NCI-H524 treated with DMSO at 0.1 percent for 48 hours (cell line): ENCODE data around the gene YES1.
"Not testable (repeated sequence)": the region's sequence is repeated elsewhere in the genome, so short reads cannot be mapped to it uniquely, and the experiment has no call there.

Source experiments
- DNase-seq: peaks from one replicate; lab custom pipeline; 2025; lab: John Stamatoyannopoulos, UW

YES1 gene

GRCh38 chr18:784470-785172 lies 27.4 kb downstream of the YES1 start:
- no peak for DNase-seq

DNA sequence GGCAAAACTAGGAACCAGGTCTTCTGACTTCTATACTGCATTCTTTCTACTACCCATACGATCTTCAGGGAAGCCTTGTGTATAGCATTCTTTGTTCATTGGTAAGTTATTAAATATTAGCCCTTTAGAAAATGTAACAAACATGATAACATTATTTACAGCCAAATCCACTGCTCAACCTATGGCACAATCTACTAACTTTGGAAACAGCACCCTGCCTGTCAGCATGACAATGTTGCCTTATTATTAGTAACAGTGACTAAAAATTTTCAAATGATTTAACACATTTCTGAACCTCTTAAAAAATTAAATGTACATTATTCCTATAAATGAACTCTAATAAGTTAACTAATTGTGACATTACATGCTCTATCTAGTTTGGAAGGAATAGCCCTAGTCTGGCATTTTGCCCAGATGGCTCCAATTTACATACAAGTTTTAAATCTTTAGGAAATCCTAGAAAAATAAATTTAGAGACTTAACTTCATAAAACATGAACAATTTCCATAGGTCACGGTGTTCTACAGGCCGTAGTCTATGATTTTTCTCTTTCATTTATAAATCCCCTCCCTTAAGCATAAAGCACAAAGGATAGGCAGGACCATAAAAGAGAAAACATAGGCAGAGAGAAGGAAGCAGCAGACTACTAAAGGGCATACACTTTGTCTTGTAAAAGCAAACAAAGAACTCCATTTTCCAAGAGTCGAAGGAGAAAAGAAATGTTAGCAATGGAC lies 33.7 kb downstream of the YES1 start:
- DNase-seq, result no peak

GRCh38 chr18:777021-777420 lies 35.0 kb downstream of the YES1 start:
- DNase-seq, result no peak

DNA sequence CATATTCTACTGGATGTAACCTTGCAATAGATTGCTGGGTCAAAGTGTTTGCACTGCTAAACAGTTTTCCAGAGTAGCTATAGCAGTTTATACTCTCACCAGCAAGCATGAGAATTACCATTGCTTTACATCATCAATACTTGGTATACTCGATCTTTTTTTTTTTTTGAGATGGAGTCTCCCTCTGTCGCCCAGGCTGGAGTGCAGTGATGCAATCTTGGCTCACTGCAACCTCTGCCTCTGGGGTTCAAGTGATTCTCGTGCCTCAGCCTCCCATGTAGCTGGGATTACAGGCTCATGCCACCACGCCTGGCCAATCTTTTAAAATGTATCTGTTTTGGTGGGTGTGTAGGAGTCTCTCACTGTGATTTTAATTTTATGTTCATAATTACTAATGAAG lies 36.0 kb downstream of the YES1 start:
- not testable (repeated sequence) for DNase-seq

GRCh38 chr18:774811-775210 lies 37.2 kb downstream of the YES1 start:
- DNase-seq, result no peak

DNA sequence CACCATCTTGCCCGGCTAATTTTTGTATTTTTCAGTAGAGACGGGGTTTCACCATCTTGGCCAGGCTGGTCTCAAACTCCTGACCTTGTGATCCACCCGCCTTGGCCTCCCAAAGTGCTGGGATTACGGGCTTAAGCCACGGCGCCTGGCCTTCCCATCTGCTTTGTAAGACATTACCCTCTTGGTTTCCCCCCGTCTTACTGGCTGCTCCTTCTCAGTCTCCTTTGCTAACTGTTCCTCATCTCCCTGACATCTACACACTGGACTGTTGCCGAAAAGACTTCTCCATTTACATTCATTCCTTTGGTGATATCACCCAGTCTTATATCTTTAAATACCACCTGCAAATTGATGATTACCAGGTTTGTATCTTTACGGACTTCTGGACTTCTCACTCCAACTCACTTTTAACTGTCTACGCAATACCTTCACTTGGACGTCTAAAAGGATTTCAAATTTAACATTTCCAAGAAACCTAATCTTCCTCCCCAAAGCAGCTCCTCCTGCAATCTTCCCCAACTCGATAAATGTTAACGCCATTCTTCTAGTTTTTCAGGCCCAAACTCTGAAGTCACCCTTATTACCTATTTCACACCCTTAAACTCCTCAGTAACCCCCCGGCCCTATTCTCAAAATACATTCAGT lies 37.9 kb downstream of the YES1 start:
- DNase-seq, result no peak

DNA sequence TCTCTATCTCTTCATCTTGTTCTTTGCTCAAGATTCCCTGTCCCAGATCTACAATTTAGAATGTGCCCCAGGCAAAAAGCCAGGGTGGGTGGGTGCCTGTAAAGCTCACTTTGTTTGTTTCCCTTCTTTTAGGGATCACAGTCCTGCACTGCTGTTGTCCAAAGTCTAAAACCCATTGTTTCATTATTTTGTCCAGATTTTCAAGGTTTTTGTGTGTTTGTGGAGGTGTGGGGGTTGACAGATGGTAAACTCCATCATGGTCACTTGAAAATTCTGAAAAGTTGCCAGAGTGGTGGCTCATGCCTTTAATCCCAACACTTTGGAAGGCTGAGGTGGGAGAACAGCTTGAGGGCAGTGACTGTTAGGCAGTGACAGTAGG lies 41.5 kb downstream of the YES1 start:
- DNase-seq, result peak; percentile 40

DNA sequence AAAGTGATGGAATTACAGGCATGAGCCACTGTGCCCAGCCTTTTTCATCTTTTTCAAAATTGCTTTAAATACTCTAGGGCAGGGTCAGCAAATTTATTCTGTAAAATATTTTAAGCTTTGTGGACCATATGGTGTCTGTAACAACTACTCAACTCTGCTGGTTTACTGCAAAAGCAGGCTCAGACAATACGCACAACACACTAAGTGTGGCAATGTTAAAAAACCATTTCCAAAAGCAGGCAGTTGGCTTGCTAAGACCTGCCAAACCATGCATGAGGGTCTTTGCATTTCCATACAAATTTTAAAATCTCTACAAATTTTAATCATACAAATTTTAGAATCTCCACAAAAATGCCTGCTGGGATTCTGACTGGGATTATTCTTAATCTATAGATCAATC lies 44.1 kb downstream of the YES1 start:
- no peak for DNase-seq

DNA sequence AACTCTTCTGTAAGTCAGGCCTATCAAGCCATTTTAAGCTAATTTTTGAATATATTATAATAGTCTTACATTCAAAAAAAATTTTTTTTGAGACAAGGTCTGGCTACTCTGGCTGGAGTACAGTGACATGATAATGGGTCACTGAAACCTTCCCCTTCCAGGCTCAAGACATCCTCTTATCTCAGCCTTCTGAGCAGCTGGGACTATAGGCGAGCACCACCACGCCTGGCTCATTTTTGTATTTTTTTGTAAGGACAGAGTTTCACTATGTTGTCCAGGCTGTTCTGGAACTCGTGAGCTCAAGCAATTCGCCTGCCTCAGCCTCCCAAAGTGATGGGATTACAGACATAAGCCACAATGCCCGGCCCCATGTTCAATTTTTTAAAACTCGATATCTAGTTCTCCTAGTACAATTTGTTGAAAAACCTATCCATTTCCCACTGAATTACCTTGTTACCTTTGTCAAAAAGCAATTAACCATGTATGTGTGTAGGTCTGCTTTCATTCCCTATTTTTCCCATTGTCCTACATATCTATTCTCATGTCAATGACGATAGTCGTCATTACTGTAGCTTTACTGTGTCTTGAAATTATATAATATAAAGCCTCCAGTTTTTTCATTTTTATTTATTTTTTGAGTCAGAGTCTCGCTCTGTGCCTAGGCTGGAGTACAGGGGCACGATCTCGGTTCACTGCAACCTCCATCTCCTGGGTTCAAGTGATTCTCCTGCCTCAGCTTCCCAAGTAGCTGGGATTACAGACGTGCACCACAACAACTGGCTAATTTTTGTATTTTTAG lies 44.8 kb downstream of the YES1 start:
- no peak for DNase-seq

- DNase-seq, result no peak
These were observed 45.5 kb downstream of the YES1 start for GRCh38 chr18:766550-766860.

DNA sequence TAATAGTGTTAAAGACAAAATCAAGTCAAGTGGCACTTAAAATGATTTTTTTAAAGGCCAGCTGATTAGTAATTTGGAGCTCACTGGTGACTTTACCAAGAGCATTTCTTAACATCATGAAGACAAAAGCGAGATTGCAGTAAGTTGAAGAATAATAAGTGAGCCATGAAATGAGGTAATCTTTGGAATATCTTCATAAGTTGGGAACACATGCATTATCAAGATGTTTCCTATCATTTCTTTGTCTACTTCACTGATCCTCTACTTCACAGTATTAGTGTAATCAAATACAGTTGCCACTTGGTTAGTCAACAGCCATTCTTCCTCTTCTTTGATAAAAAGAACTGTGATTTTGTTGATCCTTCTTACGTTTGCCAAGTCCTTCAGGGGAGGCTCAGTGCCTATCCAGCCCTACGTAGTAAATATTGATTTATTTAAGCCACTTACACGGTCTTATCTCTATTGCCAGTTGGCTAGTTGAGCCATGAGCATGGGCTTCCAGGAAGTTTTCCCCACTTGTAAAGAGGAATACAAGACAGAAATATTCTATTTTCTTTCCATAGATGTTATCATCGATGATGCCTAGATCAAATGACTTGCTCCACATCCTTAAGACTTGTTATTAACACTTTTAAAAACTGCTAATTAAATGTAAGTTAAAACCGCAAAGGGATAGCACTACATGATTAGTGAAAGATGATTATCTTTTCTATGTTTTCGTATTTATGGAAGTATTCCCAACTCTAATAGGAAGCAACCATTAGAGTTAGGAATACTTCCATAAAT lies 46.1 kb downstream of the YES1 start:
- peak; percentile 80 for DNase-seq

- not testable (repeated sequence) for DNase-seq
These were observed 52.2 kb downstream of the YES1 start for GRCh38 chr18:759864-760263.

GRCh38 chr18:755506-755905 lies 56.5 kb downstream of the YES1 start:
- no peak for DNase-seq

- DNase-seq, result no peak
These were observed 57.4 kb downstream of the YES1 start for GRCh38 chr18:754656-755055.

DNA sequence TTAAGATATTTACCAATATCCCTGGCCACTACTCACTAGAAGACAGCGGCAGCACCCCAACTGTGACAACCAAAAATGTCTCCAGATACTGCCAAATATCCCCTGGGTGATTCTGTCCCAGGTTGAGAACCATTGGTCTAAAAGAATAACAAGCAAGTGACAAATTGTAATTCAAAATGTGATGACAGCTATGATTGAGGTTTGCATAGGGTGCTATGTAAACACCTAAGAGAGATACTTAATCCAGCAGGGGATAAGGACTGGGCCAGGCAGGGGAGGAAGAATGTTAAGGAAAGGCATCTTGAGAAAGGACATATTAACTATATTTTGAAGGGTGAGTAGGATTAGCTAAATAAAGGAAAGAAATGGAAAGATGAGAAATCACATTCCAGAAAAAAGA lies 61.6 kb downstream of the YES1 start:
- no peak for DNase-seq

DNA sequence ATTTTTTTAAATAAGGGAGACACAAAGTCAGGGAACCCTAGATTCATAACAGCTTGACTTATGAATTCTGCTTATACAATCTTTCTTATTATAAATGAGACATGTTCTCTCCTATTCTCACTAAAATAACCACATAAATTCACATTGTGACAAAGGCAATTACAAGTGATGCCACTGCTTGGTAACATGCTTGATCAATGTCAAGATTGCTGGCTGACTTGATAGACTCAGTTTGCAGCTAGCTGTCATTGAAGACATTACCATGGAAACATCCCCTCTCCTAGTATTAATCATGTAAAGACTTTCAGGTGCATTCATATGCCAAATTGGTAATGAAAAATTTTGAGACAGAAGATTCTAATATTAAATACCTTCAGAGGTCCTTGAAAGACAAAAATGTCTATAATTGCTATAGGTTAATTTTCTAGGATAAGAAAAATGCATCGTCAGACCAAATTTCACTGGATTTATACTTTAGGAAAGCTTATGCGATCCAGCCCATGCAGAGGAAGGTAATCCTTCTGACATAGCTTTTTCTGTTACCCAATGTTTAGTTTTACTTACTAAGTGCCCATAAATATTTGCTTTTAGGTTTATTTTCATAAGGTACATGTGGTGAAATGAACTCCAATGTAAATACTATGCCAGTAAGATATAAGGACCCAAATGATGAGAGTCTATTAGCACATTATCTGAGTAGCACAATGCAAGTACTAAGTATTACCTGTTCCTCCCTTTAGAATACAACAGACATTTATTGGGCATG lies 67.0 kb downstream of the YES1 start:
- no peak for DNase-seq

DNA sequence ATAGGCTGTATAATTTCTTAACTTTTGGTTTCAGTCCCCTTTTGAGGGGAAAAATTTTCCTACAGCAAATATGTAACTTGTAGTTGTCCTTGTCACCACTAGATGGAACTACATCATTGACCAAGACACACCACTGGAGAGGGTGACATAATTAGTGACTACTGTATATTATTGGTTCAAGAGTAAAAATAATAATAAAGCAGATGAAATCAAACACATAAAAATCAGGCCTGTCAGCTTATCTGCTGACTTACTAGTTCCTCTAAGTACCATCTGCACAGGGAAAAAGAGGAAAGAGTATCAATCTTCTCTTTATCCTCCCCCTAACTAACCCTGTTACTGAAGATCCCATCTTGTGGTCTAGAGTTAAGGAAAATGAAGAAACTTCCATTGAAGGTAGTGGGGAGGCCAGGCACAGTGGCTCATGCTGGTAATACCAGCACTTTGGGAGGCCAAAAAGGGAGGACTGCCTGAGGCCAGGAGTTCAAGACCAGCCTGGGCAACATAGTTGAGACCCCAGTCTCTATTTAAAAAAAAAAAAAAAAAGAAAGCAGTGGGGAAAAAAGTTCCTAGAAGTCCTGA lies 70.0 kb downstream of the YES1 start:
- DNase-seq, result no peak

DNA sequence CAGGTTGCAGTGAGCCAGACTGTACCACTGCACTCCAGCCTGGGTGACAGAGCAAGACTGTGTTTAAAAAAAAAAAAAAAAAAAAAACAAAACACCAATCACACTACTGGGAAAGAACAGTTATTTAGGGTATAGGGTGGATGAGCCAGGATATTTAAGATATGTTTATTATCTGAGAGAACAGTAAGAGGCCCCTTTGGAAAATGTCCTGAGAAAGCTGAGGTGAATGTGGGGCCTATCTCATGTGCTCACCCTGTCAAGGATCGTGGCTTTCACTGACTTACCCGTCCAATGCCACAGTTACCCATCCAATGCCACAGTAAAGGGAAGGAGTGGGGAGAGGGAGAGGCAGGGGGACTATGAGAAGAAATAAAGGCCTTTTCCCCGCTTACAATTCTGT lies 79.7 kb downstream of the YES1 start:
- no peak for DNase-seq

GRCh38 chr18:731185-731584 lies 80.9 kb downstream of the YES1 start:
- DNase-seq, result no peak

- no peak for DNase-seq
These were observed 81.3 kb downstream of the YES1 start for GRCh38 chr18:730692-731091.

- not testable (repeated sequence) for DNase-seq
These were observed 81.9 kb downstream of the YES1 start for GRCh38 chr18:730120-730519.
